SK-N-MC (cell line): ENCODE results near the gene EVX2.

Experiments
- DNase-seq: peaks from one replicate; pipeline ENCODE4 v3.0.0-alpha.2; 2011; ENCODE audit warnings: low read depth, low spot score
- H3K27ac ChIP-seq: fragments of 200-600 bp; sonication (generic); 2 replicates; pipeline ENCODE4 v1.5.1; 2016; ENCODE audit warnings: mixed run types
- H3K36me3 ChIP-seq: fragments of 200-600 bp; sonication (generic); 2 replicates; pipeline ENCODE4 v1.6.1; 2017; ENCODE audit warnings: antibody characterized with exemption, low read length, mixed read lengths; ENCODE audit not compliant: insufficient read depth
- H3K4me3 ChIP-seq: fragments of 200-600 bp; sonication (generic); 2 replicates; pipeline ENCODE4 v1.5.1; 2016
- H3K9ac ChIP-seq: fragments of 200-600 bp; sonication (generic); 2 replicates; pipeline ENCODE4 v1.8.0; 2017; ENCODE audit warnings: mixed run types, mixed read lengths; ENCODE audit not compliant: insufficient read length
- H3K9me3 ChIP-seq: fragments of 200-600 bp; sonication (generic); 2 replicates; pipeline ENCODE4 v1.6.1; 2017; ENCODE audit warnings: low read depth, mild to moderate bottlenecking, antibody characterized with exemption, low read length, moderate library complexity, mixed read lengths
- EZH2 ChIP-seq: fragments of 200-600 bp; sonication (generic); IDR thresholded peaks from one replicate; pipeline ENCODE4 v1.6.1; 2017; ENCODE audit warnings: antibody characterized with exemption
- FOXP2 ChIP-seq: optimal IDR thresholded peaks from 2 replicates; pipeline ENCODE3; 2011; ENCODE audit warnings: mild to moderate bottlenecking, moderate library complexity; ENCODE audit not compliant: insufficient read depth; ENCODE audit errors: extremely low read length, control extremely low read depth
- POLR2AphosphoS5 ChIP-seq: IDR thresholded peaks from 2 replicates; pipeline ENCODE4 v1.6.1; 2012; ENCODE audit warnings: mild to moderate bottlenecking, low read depth, low read length, borderline replicate concordance

Gene EVX2

DNA sequence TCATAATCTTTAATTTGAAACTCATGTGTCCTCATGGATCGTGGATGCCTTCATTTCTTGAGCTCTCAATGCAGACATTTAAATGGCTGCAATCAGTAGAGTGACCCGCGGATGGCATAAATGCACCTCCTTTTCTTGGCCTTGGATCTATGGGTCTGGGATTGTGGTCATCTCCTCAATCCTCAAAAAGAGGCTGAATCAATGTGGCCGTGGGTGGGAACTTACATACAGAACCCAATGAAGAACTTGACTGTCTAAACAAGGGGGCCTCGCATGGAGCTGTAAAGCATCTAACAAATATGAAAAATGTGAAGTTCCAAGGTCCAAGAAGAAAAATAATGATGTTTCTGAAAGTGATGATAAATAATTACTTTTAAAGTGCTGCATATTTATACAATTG is 11.7 kb upstream of the EVX2 start:
- Histone ChIP-seq H3K4me3 (peak overlapping the region; percentile 89), H3K9ac (peak overlapping the region; percentile 90), H3K36me3 (peaks cover 20% of the 10 kb centered on the region), H3K9me3 (no peaks in the 10 kb centered on the region), H3K27ac (peak overlapping the region; percentile 96)
- no peak for DNase-seq
- TF ChIP-seq POLR2AphosphoS5 (no peak), FOXP2 (no peak), EZH2 (no peak)

DNA sequence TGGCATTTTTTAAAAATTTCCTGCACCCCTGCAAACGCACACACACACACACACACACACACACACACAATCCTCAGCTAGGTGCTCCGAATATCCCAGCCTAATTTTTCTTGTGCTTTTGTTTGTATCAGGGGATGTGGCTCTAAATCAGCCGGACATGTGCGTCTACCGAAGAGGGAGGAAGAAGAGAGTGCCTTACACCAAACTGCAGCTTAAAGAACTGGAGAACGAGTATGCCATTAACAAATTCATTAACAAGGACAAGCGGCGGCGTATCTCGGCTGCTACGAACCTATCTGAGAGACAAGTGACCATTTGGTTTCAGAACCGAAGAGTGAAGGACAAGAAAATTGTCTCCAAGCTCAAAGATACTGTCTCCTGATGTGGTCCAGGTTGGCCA is 10.6 kb upstream of the EVX2 start:
- peaks cover 20% of the 10 kb centered on the region for H3K36me3 ChIP-seq
- H3K4me3 ChIP-seq = peak overlapping the region; percentile 89
- DNase-seq = no peak
- peak overlapping the region; percentile 90 for H3K9ac ChIP-seq
- peak overlapping the region; percentile 96 for H3K27ac ChIP-seq
- TF ChIP-seq EZH2 (no peak), POLR2AphosphoS5 (no peak), FOXP2 (no peak)
- H3K9me3 ChIP-seq = no peaks in the 10 kb centered on the region

DNA sequence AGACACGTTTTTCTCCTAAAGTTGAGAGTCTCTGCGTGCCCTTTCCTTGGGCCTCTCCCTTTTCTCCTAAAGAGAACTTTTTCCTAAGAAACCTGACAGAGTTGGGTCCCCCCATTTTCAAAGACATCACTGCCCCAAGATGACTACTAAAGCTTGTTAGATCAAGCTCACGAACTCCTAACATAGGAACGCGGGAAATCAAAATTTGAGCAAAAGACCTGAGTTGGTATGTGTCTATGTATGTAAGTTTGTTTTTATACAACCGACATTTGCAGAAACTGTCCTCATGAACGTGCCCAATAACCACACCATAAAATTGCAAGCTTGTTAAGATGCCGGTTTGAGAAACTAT is 10.1 kb upstream of the EVX2 start:
- Histone ChIP-seq H3K36me3 (peaks cover 20% of the 10 kb centered on the region), H3K4me3 (peak overlapping the region; percentile 89), H3K9me3 (no peaks in the 10 kb centered on the region), H3K9ac (peak overlapping the region; percentile 90), H3K27ac (peak overlapping the region; percentile 77)
- TF ChIP-seq POLR2AphosphoS5 (no peak), FOXP2 (no peak), EZH2 (no peak)
- DNase-seq = no peak

DNA sequence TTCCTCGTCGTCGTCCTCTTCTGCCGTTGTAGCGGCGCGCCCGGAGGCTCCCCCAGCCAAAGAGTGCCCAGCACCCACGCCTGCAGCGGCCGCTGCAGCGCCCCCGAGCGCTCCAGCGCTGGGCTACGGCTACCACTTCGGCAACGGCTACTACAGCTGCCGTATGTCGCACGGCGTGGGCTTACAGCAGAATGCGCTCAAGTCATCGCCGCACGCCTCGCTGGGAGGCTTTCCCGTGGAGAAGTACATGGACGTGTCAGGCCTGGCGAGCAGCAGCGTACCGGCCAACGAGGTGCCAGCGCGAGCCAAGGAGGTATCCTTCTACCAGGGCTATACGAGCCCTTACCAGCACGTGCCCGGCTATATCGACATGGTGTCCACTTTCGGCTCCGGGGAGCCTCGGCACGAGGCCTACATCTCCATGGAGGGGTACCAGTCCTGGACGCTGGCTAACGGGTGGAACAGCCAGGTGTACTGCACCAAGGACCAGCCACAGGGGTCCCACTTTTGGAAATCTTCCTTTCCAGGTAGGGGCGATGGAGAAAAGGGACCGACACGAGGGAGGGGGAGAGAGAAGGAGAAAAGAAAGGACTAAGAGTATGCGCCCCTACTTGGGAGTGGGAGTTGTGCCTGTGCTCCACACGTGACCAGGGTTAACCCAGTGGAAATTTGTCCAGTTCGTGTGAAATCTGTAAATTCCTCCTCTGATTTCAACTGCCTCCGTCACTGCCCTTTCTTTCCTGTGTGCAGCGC is 9.6 kb upstream of the EVX2 start:
- TF ChIP-seq FOXP2 = no peak
- peak; percentile 9; the same call in 1 of the 2 replicates for TF ChIP-seq POLR2AphosphoS5
- Histone ChIP-seq H3K4me3 (peak overlapping the region; percentile 89), H3K36me3 (peaks cover 20% of the 10 kb centered on the region), H3K9ac (peak overlapping the region; percentile 90), H3K27ac (peak overlapping the region; percentile 77), H3K9me3 (no peaks in the 10 kb centered on the region)
- DNase-seq = no peak

DNA sequence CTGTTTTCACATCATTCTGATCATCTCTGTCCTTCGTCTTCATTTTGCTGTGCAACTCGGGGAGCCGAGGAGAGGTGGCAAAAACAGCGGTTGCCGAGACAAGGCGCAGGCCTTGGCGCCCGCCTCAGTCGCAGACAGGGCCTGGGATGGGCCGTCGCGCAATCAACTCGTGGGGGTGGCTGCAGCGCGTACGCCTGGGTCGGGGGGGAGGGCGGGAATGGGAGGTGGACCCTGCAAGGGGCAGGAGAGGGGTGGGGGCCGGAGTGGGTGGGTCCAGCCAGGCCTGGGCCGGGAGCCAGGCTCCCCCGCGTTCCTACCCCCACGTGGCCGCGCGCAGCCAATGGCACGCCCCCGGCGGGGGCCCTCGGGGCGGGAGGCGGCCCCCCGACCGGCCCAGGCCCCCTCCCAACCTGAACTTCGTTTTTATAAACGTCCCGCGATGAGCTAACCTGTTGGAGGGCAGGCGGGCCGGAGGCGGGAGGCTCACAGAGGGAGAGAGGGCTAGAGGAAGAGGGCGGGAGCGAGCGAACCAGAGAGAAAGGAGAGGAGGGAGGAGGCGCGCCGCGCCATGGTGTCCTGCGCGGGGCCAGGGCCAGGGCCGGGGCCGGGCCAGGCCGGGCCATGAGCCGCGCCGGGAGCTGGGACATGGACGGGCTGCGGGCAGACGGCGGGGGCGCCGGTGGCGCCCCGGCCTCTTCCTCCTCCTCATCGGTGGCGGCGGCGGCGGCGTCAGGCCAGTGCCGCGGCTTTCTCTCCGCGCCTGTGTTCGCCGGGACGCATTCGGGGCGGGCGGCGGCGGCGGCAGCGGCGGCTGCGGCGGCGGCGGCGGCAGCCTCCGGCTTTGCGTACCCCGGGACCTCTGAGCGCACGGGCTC is 8.7 kb upstream of the EVX2 start, which contains the start of gene HOXD13:
Gene HOXD13, plus strand, starts transcription at position 452 of the 875 bp plus-strand sequence. Its CDS starts 170 bp downstream, at position 622.
- Histone ChIP-seq H3K4me3 (peak within 1 kb of the TSS; percentile 89), H3K9ac (peak within 1 kb of the TSS; percentile 90), H3K27ac (peak within 1 kb of the TSS; percentile 77), H3K36me3 (peaks cover 20% of the 10 kb centered on the region), H3K9me3 (no peaks in the 10 kb centered on the region)
- TF ChIP-seq FOXP2 (no peak), POLR2AphosphoS5 (peak; percentile 78)
- no peak for DNase-seq

DNA sequence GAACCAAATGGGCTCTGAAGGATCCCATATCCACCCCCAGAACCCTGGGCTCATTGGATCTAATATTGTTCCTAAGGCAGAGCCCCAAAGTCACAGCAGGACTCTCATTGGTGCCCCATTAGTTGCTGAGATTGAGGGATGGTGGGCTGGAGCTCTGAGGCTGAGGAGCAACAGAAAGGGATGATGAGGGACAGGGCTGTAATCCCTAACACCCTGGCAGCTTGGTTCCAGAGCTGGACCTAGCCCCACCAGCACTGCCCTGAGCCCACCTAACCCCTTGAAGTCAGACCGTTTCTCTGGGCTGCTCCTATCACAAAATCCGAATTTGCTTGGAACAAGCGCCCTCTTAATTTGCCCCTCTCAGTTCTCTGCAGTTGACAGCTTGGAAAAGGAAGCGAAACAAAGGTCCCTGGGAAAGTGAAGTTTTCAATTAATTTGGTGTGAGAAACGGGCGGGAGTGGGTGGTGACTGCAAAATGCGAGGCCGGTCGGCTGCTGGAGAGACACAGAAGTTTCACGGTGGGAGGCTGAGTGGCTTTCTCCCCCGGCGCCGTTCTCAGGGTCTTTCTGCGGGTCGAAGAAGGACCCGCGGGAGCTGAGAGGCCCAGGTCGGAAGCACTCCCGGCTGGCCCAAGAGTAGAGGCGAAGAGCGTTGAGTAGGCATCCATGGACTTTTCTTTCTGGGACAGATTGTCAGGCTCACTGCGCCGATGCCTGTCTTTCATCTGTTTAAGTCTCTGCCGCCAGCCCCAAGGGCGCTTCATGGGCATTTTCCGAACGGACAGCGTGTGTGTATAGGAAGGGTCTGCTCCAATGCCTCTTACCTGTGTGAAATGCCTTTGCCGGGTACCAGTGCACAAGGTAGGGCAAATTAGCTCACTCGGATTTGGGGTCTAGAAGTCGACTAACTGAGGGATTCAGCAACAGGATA is 7.8 kb upstream of the EVX2 start:
- TF ChIP-seq FOXP2 = no peak
- TF ChIP-seq POLR2AphosphoS5 = no peak
- TF ChIP-seq EZH2 = no peak
- Histone ChIP-seq H3K9me3 (no peaks in the 10 kb centered on the region), H3K4me3 (no peak overlapping the region), H3K9ac (no peak overlapping the region), H3K36me3 (peaks cover 20% of the 10 kb centered on the region), H3K27ac (peak overlapping the region; percentile 31; the same call in 1 of the 2 replicates)
- DNase-seq = no peak

DNA sequence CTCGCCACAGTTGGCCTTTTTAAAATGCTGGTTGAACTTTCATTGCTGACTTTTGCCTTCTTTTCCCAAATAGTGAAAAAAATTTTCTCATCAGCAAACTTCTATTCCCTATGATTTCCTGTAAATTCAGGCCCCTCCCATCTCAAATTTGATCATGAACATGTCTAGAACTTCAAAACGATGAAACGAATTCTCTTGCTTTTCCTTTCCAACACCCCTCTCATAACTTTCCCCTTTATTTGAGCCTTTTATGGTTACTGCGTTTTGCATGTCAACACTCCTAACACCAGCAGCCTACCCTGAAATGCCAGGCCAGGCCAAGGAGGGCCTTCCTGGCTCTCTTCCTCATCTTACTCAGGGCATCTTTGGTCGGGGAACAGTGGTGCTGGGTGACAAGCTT is 7.1 kb upstream of the EVX2 start:
- Histone ChIP-seq H3K27ac (0 out of 2 replicates have a peak overlapping the region, but pooled peaks have one; percentile 22), H3K36me3 (peaks cover 20% of the 10 kb centered on the region), H3K4me3 (no peak overlapping the region), H3K9ac (no peak overlapping the region), H3K9me3 (no peaks in the 10 kb centered on the region)
- DNase-seq = no peak
- TF ChIP-seq FOXP2 (no peak), POLR2AphosphoS5 (no peak)

DNA sequence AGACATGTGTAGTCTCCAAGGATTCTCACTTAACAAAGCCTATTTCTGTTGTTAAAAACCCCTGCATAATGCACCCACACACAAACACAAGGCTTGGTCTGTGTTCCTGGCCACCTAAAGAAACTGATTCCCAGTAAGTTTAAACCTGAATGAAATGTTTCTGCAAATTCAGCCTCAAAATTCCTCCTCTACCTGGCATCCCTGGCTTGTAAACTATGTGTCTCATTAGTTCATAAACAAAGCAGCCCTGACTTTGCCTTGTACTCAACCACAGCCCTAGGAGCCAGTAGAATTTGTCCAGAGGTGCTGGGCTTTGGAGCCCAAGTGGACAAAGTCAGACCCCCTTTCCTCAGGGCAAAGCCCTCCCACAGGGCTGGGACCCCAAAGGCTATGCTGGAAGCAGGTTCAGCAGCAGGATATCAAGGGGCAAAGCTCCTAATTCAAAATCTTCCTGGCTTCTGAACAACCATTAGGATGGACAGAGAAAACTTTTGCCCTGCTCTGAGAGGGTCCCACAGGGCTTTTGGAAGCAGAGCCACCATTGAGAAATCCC is 6.2 kb upstream of the EVX2 start:
- no peak overlapping the region for H3K9ac ChIP-seq
- TF ChIP-seq POLR2AphosphoS5 (no peak), FOXP2 (no peak), EZH2 (no peak)
- no peak overlapping the region for H3K27ac ChIP-seq
- no peaks in the 10 kb centered on the region for H3K9me3 ChIP-seq
- no peak overlapping the region for H3K4me3 ChIP-seq
- peaks cover 10% of the 10 kb centered on the region for H3K36me3 ChIP-seq
- DNase-seq = no peak
